ENCODE results near the gene CHRNA4.

The CHRNA4 gene

DNA sequence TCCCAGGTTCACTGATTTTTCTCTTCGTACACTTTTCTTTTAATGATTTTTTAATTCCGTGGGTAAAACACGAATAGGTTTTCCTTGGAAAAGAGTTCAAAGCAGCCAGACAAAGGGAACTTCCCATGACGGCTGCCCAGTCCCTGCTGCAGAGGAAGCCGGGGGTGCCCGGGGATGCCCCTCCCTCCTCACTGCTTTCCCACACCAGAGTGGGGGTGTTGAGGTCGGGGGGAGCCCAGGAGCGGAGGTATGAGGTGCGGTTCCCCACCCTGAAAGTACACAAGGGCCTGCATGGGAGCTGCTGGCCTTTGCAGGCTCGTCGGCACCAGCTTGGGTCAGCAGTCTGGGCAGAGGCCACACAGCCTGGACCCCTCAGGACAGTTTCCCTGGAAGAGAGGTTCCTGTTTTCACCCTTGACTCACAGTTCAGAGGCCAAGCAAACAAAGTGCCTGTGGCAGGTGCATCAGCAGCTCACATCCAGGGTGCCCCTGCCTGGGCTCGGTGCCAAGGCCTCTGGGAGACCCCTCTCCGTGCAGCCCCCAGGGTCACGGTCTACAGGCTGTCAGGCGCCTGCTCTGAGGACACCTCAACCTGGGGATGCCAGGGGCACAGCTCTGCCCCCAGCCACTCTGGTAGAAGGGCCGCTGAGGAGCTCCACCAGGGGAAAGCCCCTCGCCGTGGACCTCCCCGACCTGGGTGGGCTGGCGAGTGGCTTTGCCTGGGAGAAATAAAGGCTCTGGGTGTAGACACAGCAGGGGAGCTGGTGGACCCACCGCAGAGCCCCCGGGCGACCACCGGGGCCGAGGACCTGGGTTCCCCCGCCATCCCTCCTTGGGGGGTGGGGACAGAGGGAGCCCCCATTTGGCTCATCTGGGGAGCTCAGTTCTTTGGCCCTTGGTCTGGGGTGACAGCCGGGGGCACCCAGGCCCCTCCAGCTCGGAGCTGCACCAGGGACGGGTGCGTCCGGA is 15.4 kb upstream of the CHRNA4 start:
- no peak for DNase-seq (ENCODE audit: low read depth)
- TF ChIP-seq, protein P1, sequence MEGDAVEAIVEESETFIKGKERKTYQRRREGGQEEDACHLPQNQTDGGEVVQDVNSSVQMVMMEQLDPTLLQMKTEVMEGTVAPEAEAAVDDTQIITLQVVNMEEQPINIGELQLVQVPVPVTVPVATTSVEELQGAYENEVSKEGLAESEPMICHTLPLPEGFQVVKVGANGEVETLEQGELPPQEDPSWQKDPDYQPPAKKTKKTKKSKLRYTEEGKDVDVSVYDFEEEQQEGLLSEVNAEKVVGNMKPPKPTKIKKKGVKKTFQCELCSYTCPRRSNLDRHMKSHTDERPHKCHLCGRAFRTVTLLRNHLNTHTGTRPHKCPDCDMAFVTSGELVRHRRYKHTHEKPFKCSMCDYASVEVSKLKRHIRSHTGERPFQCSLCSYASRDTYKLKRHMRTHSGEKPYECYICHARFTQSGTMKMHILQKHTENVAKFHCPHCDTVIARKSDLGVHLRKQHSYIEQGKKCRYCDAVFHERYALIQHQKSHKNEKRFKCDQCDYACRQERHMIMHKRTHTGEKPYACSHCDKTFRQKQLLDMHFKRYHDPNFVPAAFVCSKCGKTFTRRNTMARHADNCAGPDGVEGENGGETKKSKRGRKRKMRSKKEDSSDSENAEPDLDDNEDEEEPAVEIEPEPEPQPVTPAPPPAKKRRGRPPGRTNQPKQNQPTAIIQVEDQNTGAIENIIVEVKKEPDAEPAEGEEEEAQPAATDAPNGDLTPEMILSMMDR (conservative IDR thresholded peaks at IDR 0.05; ENCODE audit: low read depth, low read length) = no peak
- H3K4me3 ChIP-seq (ENCODE audit: low read length) = no peak overlapping the region

DNA sequence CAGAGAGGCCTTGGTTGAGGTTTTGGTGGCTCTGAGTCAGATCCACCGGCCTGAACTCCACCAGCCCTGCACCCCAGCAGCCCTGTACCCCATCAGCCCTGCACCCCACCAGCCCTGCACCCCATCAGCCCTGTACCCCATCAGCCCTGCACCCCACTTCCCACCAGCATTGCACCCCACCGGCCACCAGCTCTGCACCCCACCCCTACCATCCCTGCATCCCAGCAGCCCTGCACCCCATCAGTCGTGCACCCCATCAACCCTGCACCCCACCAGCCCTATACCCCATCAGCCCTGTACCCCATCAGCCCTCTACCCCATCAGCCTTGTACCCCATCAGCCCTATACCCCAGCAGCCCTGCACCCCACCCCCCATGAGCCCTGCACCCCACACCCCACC is 14.3 kb upstream of the CHRNA4 start:
- TF ChIP-seq, protein P1 (conservative IDR thresholded peaks at IDR 0.05; ENCODE audit: low read depth, low read length) = no peak
- no peak for DNase-seq (ENCODE audit: low read depth)

DNA sequence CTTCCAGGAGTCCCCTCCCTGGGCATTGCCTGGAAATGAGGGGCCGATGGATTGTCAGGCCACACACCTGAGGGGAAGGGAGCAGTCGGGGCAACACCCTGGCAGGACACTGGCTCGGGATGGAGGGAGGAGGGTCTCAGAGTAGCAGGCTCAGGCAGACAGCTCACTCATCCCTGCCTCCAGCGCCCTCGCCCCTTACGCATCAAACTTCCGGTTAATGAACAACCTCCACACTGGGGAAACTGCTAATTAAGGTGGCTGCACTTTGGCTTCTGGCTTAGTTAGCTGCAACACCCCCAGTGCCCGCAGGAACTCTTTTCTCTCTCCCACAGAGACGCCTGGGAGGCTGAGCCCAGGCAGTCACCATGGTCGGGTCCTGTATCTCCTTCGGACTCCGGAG is 13.4 kb upstream of the CHRNA4 start:
- DNase-seq (ENCODE audit: low read depth) = no peak
- H3K4me3 ChIP-seq (ENCODE audit: low read length) = no peak overlapping the region
- TF ChIP-seq, protein P1 (conservative IDR thresholded peaks at IDR 0.05; ENCODE audit: low read depth, low read length) = no peak

More for the DNA sequence above, 14.3 kb upstream of the CHRNA4 start:
- H3K4me3 ChIP-seq (ENCODE audit: low read length) = no peak overlapping the region

DNA sequence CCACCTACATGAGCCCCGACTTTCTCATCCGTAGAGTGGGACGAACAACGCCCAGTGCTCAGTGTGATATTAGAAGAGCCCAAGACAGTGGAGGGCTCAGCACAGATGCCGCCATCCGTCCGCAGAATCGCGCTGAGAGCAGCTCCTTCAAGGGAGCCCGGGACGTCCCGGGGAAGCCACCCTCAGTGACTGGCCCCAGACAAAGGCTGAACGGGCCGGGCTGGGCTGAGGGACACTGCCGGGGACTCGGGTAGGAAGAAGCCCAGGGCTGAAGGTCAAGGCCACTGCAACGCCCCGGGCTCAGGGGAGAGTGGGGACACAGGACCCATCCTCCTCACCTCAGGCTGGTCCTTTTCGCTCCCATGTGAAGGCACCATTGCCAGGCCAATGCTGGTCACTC is 12.8 kb upstream of the CHRNA4 start:
- H3K4me3 ChIP-seq (ENCODE audit: low read length) = no peak overlapping the region
- TF ChIP-seq, protein P1 (conservative IDR thresholded peaks at IDR 0.05; ENCODE audit: low read depth, low read length) = no peak
- DNase-seq (ENCODE audit: low read depth) = no peak

DNA sequence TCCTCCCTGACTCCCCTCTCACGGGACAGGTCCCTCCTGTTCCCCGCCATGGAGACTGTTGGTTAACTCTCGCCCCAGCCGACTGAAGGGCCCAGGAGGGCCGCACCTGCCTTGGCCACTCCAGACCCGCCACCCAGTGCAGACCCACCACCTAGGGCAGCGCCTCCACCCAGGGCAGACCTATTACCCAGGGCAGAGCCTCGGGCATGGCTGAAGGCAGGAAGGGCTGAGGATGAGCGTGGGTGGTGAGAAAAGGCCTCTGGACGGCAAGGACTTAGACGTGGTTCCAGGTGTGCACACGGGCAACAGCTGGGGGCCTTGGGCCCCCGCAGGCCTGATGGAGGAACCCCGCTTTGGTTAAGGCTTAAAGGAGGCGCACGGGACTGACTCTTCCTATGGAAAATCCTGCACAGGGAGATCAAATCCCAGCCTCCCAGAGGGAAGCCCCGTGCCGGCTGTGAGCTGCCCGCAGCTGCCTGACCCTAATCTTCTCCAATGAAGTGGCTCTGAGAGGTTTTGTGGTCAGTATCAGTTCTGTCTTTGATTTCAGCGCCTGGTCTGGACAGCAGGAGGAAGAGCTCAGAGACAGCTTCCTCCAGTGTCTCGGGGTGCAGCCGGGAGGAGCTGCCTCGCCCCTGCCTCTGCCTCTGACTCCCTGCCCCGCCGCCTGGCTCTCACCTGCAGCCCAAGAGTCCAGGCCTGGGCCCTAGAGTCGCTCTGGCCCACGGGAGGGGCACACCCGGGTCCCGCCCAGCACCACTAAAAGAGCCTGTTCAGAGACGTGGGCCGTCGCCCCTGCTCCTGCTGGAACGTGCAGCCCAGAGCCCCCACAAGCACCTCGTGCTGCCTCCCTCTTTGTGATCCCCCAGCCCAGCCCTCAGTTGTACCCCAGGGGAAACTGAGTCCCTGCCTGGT is 12.1 kb upstream of the CHRNA4 start:
- TF ChIP-seq, protein P1 (conservative IDR thresholded peaks at IDR 0.05; ENCODE audit: low read depth, low read length) = no peak
- DNase-seq (ENCODE audit: low read depth) = no peak
- H3K4me3 ChIP-seq (ENCODE audit: low read length) = no peak overlapping the region

DNA sequence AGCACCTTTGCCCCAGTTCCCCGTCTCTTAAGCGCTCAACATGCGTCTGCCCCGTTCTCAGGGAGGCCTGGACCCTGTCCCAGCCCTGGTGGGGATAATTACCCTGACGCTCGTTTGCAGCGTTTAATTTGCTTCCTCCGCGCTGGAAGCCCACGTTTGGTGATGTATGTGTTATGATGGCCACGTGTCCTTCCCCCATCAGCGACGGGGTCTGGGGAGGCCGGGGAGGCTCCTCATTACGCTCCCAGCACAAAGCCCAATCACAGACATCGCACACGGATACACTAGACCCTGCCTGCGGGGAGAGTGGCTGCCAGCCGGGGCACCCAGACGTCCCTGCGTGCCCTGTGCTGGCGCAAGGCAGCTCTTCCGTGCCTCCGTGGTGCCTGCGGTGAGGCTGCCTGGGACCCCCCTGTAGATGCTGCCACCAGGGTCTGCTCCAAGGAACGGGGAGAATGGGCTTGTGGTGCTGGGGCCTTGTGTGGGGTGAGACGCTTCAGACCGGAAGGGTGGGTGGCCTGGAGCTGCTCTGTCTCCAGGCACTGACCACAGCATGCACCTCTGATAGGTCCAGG is 10.2 kb upstream of the CHRNA4 start:
- no peak overlapping the region for H3K4me3 ChIP-seq (ENCODE audit: low read length)
- DNase-seq (ENCODE audit: low read depth) = no peak
- TF ChIP-seq, protein P1 (conservative IDR thresholded peaks at IDR 0.05; ENCODE audit: low read depth, low read length) = no peak
